Iris pigment epithelial cell (primary cell): ENCODE data around the gene TPRX1.
A peak's percentile ranks its signal among the peaks of the same experiment; 100 is the strongest.
"Not testable (repeated sequence)": the region's sequence is repeated elsewhere in the genome, so short reads cannot be mapped to it uniquely, and the experiment has no call there.

Experiments used
- DNase-seq: peaks from one replicate; pipeline ENCODE4 v3.0.0-alpha.2; 2011; ENCODE audit warnings: low read depth

The TPRX1 gene

GRCh38 chr19:47766670-47767069 is 37.7 kb downstream of the TPRX1 start:
- DNase-seq = no peak

GRCh38 chr19:47766359-47766620 is 38.1 kb downstream of the TPRX1 start:
- DNase-seq = no peak

GRCh38 chr19:47765523-47766358 is 38.6 kb downstream of the TPRX1 start:
- peak; percentile 50 for DNase-seq

GRCh38 chr19:47764705-47765104 is 39.6 kb downstream of the TPRX1 start:
- not testable (repeated sequence) for DNase-seq

GRCh38 chr19:47762615-47763308 is 41.6 kb downstream of the TPRX1 start:
- no peak for DNase-seq

GRCh38 chr19:47762151-47762550 is 42.2 kb downstream of the TPRX1 start:
- DNase-seq = no peak

- no peak for DNase-seq
Observed at GRCh38 chr19:47761566-47761965, 42.8 kb downstream of the TPRX1 start.

- no peak for DNase-seq
Observed at GRCh38 chr19:47760632-47760999, 43.7 kb downstream of the TPRX1 start.

GRCh38 chr19:47758443-47758804 is 45.9 kb downstream of the TPRX1 start:
- no peak for DNase-seq

- DNase-seq = no peak
Observed at GRCh38 chr19:47757617-47758442, 46.5 kb downstream of the TPRX1 start.

- DNase-seq = no peak
Observed at GRCh38 chr19:47756953-47757608, 47.3 kb downstream of the TPRX1 start.

GRCh38 chr19:47756627-47756929 is 47.8 kb downstream of the TPRX1 start:
- DNase-seq = no peak

GRCh38 chr19:47755762-47756626 is 48.4 kb downstream of the TPRX1 start:
- no peak for DNase-seq

GRCh38 chr19:47755065-47755761 is 49.1 kb downstream of the TPRX1 start:
- DNase-seq = no peak

- no peak for DNase-seq
Observed at GRCh38 chr19:47754206-47755064, 49.9 kb downstream of the TPRX1 start.

GRCh38 chr19:47752440-47753211 is 51.7 kb downstream of the TPRX1 start:
- DNase-seq = no peak
